ACC112 (cell line): ENCODE measurements around the gene C11orf58.

Experiments used
- H2AFZ ChIP-seq: fragments of 200-600 bp; sonication (generic); one replicate; pipeline ENCODE4 v1.6.0; 2017; ENCODE audit warnings: antibody characterized with exemption, low read length; ENCODE audit not compliant: unreplicated experiment
- H3K27ac ChIP-seq: fragments of 200-600 bp; sonication (generic); 2 replicates; pipeline ENCODE4 v1.5.1; 2014; ENCODE audit warnings: low read depth, mild to moderate bottlenecking, antibody characterized with exemption, low read length, moderate library complexity
- H3K27me3 ChIP-seq: fragments of 200-600 bp; sonication (generic); 2 replicates; pipeline ENCODE4 v1.6.1; 2014; ENCODE audit warnings: mild to moderate bottlenecking, antibody characterized with exemption, low read length, moderate library complexity, mixed read lengths; ENCODE audit not compliant: insufficient read depth
- H3K36me3 ChIP-seq: fragments of 200-600 bp; sonication (generic); 2 replicates; pipeline ENCODE4 v1.6.1; 2016; ENCODE audit warnings: mild to moderate bottlenecking, antibody characterized with exemption, low read length, moderate library complexity, mixed read lengths; ENCODE audit not compliant: insufficient read depth
- H3K4me1 ChIP-seq: fragments of 200-600 bp; sonication (generic); one replicate; pipeline ENCODE4 v1.6.1; 2016; ENCODE audit warnings: low read length, mixed read lengths; ENCODE audit not compliant: insufficient read depth, unreplicated experiment, control insufficient read depth
- H3K4me3 ChIP-seq: fragments of 200-600 bp; sonication (generic); 2 replicates; pipeline ENCODE4 v1.5.1; 2014; ENCODE audit warnings: mild to moderate bottlenecking, low read depth, low read length
- H3K79me2 ChIP-seq: fragments of 200-600 bp; sonication (generic); one replicate; pipeline ENCODE4 v1.6.0; 2016; ENCODE audit warnings: low read length; ENCODE audit not compliant: control insufficient read depth, unreplicated experiment, insufficient read depth

Gene C11orf58

DNA sequence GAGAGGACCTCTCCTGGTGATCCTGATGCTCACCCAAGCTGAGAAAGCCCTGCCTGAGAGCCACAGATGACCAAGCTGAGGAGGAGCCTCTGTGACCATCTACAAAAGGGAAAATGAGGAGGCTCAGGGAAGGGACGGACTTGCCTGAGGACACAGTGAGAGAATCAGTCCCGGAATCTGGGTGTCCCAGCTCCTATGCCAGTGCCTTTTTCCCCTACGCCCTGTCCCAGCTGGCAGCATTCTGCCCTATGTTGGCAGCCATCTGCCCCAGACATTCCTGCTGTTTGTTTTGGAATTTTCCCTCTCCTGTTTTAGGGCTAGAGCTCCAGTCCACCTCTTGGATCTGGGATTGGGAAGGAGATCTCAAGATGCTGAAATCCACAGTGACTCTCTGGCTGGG lies 54.6 kb downstream of the C11orf58 start:
- peak overlapping the region; percentile 91 for H3K27ac ChIP-seq
- no peaks in the 10 kb centered on the region for H3K27me3 ChIP-seq
- H3K4me3 ChIP-seq: no peak overlapping the region
- peaks cover 40% of the 10 kb centered on the region for H3K4me1 ChIP-seq
- no peak overlapping the region for H2AFZ ChIP-seq
- no peaks in the 10 kb centered on the region for H3K36me3 ChIP-seq
- no peaks in the 10 kb centered on the region for H3K79me2 ChIP-seq

DNA sequence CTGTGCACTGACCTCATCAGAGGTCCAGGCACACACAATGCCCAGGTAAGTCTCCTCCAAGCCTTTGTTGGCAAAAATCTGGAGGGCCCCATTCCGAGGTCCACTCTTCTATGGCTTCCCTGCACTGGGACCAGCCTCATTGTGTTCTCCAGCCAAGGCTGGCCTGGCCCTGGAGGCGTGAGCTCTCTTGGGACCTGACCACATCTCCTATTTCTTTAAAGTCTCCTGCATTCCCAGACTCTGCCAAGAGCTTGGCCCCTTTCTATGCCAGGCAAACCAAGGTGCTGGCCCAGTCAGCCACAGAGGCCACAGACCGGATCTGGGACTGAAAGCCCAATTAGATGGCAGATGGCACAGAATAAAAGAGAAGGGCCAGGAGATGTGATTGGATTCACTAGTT lies 55.1 kb downstream of the C11orf58 start:
- Histone ChIP-seq H2AFZ (no peak overlapping the region), H3K27ac (no peak overlapping the region), H3K36me3 (no peaks in the 10 kb centered on the region), H3K4me3 (no peak overlapping the region), H3K79me2 (no peaks in the 10 kb centered on the region), H3K27me3 (no peaks in the 10 kb centered on the region), H3K4me1 (peaks cover 37% of the 10 kb centered on the region)

- Histone ChIP-seq H2AFZ (no peak overlapping the region), H3K27ac (no peak overlapping the region), H3K36me3 (no peaks in the 10 kb centered on the region)
Observed at GRCh38 chr11:16794047-16794818, 55.8 kb downstream of the C11orf58 start.

GRCh38 chr11:16795146-16795545 lies 56.7 kb downstream of the C11orf58 start:
- Histone ChIP-seq H3K27me3 (no peaks in the 10 kb centered on the region), H3K4me1 (peaks cover 27% of the 10 kb centered on the region), H3K4me3 (no peak overlapping the region), H3K27ac (no peak overlapping the region), H3K36me3 (no peaks in the 10 kb centered on the region), H3K79me2 (no peaks in the 10 kb centered on the region), H2AFZ (no peak overlapping the region)

More at GRCh38 chr11:16794047-16794818, 55.8 kb downstream of the C11orf58 start:
- no peaks in the 10 kb centered on the region for H3K27me3 ChIP-seq
- no peaks in the 10 kb centered on the region for H3K79me2 ChIP-seq
- peaks cover 30% of the 10 kb centered on the region for H3K4me1 ChIP-seq
- no peak overlapping the region for H3K4me3 ChIP-seq

- H3K4me1 ChIP-seq: peaks cover 21% of the 10 kb centered on the region
- no peaks in the 10 kb centered on the region for H3K27me3 ChIP-seq
- no peak overlapping the region for H2AFZ ChIP-seq
- H3K79me2 ChIP-seq: no peaks in the 10 kb centered on the region
- H3K4me3 ChIP-seq: no peak overlapping the region
- no peak overlapping the region for H3K27ac ChIP-seq
- H3K36me3 ChIP-seq: no peaks in the 10 kb centered on the region
Observed at GRCh38 chr11:16796311-16796710, 57.9 kb downstream of the C11orf58 start.

GRCh38 chr11:16797776-16798175 lies 59.3 kb downstream of the C11orf58 start:
- H3K4me1 ChIP-seq: peaks cover 10% of the 10 kb centered on the region
- H3K27ac ChIP-seq: no peak overlapping the region
- H2AFZ ChIP-seq: no peak overlapping the region
- H3K4me3 ChIP-seq: no peak overlapping the region
- no peaks in the 10 kb centered on the region for H3K79me2 ChIP-seq
- no peaks in the 10 kb centered on the region for H3K27me3 ChIP-seq
- no peaks in the 10 kb centered on the region for H3K36me3 ChIP-seq

GRCh38 chr11:16799221-16799620 lies 60.8 kb downstream of the C11orf58 start:
- no peak overlapping the region for H3K4me3 ChIP-seq
- no peak overlapping the region for H2AFZ ChIP-seq
- no peaks in the 10 kb centered on the region for H3K79me2 ChIP-seq
- H3K4me1 ChIP-seq: peaks cover 4% of the 10 kb centered on the region
- H3K27ac ChIP-seq: no peak overlapping the region
- H3K36me3 ChIP-seq: no peaks in the 10 kb centered on the region
- no peaks in the 10 kb centered on the region for H3K27me3 ChIP-seq

DNA sequence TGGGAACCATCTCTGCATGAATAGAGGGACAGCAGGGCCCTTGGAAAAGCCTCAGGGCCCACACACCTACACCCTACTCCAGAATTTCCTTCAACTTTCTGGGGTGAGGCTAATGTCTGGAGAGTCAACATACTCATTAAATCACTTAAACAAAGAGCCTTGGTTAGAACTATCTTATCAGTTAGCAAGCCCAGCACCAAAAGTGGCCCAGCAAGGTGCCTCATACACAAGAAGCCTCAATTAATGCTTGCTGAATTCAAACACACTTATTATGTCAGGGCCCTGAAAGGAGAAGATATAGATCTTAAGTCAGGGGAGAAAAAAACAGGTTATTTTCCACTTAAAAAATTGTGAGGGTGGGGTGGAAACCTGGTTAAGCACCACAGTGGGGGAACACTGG lies 61.4 kb downstream of the C11orf58 start:
- no peak overlapping the region for H3K27ac ChIP-seq
- no peaks in the 10 kb centered on the region for H3K79me2 ChIP-seq
- H3K36me3 ChIP-seq: no peaks in the 10 kb centered on the region
- H3K27me3 ChIP-seq: no peaks in the 10 kb centered on the region
- H2AFZ ChIP-seq: no peak overlapping the region
- H3K4me3 ChIP-seq: no peak overlapping the region
- H3K4me1 ChIP-seq: peaks cover 11% of the 10 kb centered on the region

- H3K79me2 ChIP-seq: no peaks in the 10 kb centered on the region
- no peaks in the 10 kb centered on the region for H3K36me3 ChIP-seq
- no peak overlapping the region for H3K27ac ChIP-seq
- H3K27me3 ChIP-seq: no peaks in the 10 kb centered on the region
- no peak overlapping the region for H2AFZ ChIP-seq
- H3K4me1 ChIP-seq: peaks cover 13% of the 10 kb centered on the region
- no peak overlapping the region for H3K4me3 ChIP-seq
Observed at GRCh38 chr11:16800382-16800781, 61.9 kb downstream of the C11orf58 start.

DNA sequence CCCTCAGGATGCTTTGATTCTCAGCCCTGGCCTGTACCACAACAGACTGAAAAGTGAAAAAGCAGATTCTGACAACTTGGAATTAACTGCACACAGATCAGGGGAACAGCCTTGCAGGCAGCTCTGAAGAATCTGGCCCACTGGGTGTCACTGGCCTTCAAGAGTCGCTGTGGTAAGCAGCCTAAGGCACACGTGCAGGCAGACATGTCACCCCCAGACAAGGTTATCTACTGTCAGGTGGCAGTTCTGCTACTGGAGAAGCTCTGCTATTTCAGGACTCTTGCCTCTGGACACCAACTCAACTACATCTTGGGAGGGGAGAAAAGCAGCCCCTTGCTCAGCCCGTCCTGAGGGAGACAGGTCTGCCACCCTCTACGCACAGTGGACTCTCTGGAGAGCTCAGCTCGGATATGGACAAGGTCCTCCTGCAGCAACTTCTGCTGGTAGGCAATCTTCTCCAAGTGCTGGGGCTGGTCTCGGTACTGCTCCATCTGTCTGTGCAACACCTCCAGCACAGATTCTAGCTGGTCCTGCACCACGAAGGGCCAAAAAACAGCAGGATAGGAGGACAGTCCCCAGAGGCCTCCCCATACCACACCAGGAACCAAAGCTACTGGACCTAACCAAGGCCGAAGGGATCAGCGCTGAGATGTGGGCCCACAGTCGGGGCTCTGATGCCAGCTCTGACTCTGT lies 63.0 kb downstream of the C11orf58 start:
- Histone ChIP-seq H2AFZ (no peak overlapping the region), H3K27ac (no peak overlapping the region), H3K36me3 (no peaks in the 10 kb centered on the region), H3K79me2 (no peaks in the 10 kb centered on the region), H3K4me1 (peaks cover 13% of the 10 kb centered on the region), H3K27me3 (peaks cover 5% of the 10 kb centered on the region; the same call in 1 of the 2 replicates), H3K4me3 (no peak overlapping the region)
